ENCODE results near the gene SMTNL1.
A peak's percentile ranks its signal among the peaks of the same experiment; 100 is the strongest.

Gene SMTNL1

DNA sequence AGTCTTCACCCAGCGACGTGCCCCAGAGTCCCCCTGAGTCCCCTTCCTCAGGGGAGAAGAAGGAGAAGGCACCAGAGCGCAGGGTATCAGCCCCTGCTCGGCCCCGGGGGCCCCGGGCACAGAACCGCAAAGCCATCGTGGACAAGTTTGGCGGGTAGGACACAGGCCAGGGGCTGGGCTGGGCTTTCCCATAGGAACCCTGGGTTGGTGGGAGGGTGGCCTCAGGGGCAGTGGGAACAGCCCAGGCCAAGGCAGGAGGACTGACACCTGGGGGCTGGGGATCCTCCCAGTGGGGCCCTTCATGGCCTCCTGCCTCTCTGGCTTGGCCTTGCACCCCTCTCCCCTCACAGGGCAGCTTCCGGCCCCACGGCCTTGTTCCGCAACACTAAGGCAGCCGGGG, 8.5 kb downstream of the SMTNL1 start:
- DNase-seq: no peak

- no peak for DNase-seq
Measured at GRCh38 chr11:57546451-57546850, 9.1 kb downstream of the SMTNL1 start.

- no peak for DNase-seq
Measured at GRCh38 chr11:57546869-57547475, 9.6 kb downstream of the SMTNL1 start.

GRCh38 chr11:57547854-57548377, 10.5 kb downstream of the SMTNL1 start:
- no peak for DNase-seq

DNA sequence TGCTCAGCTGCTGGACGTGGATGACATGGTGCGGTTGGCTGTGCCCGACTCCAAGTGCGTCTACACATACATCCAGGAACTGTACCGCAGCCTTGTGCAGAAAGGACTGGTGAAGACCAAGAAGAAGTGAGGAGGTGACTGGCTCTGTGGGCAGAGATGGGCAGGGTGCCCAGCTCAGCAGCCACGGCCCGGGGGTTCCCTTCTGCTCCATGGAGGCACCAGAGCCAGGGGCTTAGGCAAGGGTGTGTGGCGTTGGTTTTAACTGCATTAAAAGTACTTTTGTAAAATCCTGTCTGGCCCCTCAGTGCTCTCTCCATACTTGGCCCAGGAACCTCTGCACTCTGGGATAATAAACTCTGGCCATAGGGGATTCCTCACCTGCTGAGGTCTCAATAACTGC, 12.6 kb downstream of the SMTNL1 start:
- DNase-seq: no peak

DNA sequence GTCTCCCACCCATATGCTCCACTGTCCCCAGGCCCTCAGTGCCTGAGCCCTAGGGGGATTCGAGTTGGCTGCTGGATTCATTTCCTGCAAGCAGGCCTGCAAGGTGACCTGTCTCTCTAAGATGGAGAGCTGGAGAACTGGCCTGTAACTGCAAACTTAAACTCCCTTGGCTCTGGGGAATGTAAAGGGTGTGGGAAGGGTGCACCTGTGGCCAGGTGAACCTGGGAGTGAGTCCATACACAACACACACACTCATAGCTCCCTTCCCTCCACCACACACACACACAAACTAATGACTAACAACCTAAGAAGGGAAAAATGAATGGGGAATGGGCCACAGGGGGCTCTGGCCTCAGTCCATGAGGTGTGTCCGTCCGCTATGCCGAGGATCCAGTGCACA, 14.5 kb downstream of the SMTNL1 start:
- no peak for DNase-seq

DNA sequence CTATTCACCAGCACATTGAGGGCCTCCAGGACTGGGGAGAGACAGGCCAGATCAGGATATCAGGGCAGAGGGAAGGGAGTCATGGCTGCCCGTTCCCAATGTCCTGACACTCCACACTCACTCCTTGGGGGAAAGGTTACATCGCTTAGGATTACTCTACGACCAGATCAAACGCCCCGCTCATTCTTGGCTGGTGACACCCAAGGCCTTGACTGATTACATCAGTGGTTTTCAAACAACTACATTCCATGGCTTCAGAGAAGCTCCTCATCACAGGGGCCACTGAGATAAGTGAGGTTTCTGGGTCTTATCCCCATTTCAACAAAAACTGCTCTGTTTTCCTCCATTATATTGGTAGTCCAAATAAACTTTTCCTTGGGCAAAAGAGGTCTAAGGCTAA, 15.1 kb downstream of the SMTNL1 start:
- DNase-seq: no peak

DNA sequence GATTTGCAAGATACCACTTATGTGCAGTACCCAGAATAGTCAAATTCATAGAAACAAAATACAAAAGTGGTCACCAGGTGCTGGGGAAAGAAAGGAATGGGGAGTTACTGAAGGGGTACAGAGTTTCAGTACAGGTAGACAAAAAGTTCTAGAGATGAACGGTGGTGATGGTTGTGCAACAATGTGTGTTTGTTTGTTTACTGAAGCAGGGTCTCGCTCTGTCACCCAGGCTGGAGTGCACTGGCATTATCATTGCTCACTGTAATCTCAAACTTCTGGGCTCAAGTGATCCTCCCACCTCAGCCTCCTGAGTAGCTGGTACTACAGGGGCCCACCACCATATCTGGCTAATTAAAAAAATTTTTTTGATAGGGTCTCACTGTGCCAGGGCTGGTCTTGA, 18.0 kb downstream of the SMTNL1 start:
- DNase-seq: no peak

DNA sequence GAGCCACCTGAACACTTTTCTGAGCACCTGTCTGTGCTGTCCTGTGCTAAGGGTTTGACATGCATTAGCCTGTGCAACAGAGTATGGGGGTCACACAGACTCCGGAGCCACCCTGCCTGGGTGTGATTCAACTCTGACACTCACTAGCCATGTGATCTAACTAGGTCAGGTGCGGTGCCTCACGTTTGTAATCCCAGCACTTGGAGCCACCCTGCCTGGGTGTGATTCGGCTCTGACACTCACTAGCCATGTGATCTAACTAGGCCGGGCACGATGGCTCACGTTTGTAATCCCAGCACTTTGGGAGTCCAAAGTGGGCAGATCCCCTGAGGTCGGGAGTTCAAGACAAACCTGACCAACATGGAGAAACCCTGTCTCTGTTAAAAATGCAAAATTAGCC, 18.6 kb downstream of the SMTNL1 start:
- no peak for DNase-seq

GRCh38 chr11:57560146-57560545, 22.8 kb downstream of the SMTNL1 start:
- DNase-seq: no peak

DNA sequence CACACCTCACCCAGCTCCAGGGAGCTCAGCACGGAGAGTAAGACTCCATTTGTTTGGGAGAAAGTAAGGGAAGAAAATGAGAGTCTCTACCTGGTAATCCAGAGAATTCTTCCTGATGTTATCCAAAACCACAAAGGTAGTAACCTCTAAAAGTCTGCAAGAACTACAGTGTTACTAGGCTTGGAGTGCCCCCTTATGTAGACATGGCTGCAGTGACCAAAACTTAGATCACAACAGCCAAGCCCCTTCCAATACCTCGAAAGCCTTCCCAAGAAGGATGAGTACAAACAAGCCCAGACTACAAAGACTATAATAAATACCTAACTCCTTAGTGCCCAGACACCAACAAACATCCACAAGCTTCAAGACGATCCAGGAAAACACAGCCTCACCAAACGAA, 25.2 kb downstream of the SMTNL1 start:
- no peak for DNase-seq

DNA sequence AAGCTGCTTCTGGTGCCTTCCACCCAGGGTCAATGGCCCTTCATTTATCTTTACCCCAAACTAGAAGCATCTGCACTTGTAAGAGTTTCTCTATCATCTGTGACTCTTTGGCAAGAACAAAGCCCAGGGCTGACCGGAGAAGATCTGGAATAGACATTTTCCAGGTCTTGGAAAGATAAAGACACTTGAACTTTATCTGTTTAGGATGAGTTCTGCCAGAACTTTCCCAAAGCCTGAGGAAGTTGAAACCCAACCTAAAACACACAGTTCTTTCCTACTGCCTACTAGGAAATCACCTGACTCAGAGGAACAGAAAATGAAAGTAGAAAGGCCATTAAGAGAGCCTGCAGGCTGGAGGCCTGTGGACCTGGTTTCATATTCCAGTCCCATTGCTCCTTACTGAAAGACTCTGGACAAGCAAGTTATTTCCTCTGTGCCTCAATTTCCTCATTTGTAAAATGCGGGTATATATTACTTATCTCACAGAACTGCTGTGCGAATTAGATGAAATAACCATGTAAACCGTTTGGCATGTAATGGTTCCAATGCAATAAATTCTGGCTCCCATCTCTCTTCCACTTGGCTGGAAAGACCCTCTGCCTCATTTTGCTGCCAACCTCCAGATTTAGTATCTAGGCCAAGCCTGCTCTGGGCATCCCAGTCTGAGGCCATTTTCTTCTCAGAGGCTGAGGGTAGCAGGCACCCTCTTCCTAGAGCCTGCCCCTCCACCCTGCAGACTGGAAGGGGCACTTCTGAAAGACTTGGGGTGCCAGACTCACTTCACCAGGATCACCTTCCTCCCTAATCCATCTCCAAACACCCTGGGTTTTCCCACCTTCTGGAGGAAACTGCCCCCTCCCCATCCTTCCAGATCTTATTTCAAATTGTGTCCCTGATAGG, 28.9 kb downstream of the SMTNL1 start:
- no peak for DNase-seq

DNA sequence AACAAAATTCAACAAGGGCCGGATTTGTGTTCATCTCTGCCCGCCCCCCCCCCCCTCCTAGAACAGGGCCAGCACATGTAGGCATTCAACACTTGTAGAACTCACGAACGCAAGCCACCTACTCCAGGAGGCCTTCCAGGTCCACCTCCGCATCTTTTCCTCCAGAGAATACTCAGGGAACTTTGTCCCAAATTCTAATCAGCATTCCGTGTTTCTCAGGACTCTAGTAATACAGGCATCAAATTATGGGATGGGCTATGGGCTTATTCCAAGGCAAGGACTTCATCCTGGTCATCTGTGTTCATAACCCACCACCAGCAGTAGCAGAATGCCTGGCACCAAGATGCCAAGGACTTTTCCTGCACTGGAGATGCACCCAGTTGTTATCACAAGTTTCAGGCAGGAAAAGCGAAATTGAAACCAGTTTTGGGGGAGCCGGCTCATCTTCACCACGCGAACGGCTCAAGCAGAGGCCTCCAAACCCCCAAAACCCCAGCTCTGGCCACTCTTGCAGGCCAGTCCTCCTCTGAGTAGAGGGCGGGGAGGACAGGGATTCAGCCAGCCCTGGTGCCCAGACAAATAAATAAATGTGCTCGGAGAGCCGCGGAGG, 29.6 kb downstream of the SMTNL1 start:
- no peak for DNase-seq

DNA sequence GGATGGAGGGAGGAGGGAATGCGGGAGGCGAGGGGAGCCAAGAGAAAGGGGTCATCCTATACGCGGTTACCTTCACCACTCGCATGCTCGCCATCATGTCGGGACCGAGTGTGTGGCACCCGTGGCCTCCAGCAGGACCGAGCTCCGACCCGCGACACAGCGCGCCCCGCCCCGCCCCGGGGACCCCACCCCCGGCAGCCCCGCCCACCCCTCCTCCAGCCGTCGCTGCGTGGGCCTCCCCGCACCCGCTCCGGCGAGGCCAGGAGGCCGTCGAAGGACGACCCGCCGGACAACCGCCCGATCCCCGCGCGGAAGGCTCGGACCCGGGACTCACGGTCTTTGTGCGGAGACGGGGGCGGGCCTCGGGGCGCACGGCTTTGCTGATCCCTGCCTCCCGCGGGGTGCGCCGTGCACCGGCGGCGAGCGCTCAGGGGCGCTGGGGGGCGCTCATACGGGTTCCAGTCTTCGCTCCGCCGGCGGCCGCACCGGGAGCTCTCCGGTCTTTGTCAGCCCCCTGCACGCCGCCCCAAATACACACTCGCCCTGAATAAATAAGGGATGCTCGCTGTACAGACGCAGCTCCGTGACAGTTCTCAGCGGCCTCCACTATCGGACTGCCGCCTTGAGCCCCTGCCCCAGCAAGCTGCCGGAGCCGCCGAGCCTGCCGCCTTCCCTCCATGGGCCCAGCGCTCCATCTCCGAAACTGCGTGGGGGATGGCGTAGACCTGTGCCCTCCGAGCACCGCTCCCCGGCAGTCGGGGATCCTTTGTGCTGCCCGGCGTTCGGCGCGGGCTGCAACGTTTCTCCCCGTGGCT, 30.3 kb downstream of the SMTNL1 start, which contains the start of gene UBE2L6:
Gene UBE2L6 (minus strand): TSS at position 158 of the 815 bp plus-strand sequence. CDS start 61 bp downstream, at position 97.
- DNase-seq: peak in 1 of 2 experiments; percentile 31

- peak in 1 of 2 experiments; percentile 36 for DNase-seq
Measured at GRCh38 chr11:57568330-57568766, 31.0 kb downstream of the SMTNL1 start.

- DNase-seq: no peak
Measured at GRCh38 chr11:57571606-57572005, 34.2 kb downstream of the SMTNL1 start.

GRCh38 chr11:57574061-57574460, 36.7 kb downstream of the SMTNL1 start:
- DNase-seq: no peak

DNA sequence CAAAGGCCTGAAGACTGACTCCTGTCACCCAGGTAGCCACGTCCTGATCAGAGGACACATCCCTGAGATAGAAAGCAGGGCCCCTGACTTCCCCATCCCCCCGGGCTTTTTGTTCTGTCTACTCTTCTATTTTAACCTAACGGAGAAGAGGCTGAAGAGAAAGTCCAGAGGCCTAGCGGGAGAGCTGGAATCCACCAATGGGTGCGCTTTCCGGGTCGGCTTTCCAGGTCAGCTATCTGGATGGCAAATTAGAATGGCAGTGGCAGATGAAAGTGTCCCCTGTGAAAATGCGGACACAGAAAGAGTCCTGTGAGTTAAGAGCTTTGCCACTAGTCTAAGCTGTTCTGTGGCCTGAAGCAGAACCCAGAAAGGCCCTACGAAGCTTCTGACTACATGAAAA, 46.9 kb downstream of the SMTNL1 start:
- DNase-seq: no peak

GRCh38 chr11:57585301-57585700, 47.9 kb downstream of the SMTNL1 start:
- no peak for DNase-seq

DNA sequence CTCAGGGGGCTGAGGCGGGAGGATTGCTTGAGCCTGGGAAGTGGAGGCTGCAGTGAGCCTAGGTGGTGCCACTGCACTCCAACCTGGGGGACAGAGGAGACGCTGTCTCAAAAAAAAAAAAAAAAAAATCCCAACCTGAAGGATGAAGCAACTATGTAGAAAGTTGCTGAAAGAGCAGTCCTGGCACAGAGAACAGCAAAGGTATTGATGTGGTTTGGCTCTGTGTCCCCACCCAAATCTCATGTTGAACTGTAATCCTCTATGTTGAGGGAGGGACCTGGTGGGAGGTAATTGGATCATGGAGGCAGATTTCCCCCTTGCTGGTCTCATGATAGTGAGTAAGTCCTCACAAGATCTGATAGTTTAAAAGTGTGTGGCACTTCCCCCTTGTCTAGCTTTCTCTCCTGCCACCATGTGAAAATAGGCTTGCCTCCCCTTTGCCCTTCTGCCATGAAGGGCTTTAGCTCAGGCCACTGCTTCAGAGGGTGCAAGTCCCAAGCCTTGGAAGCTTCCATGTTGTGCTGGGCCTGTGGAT, 49.4 kb downstream of the SMTNL1 start:
- no peak for DNase-seq

DNA sequence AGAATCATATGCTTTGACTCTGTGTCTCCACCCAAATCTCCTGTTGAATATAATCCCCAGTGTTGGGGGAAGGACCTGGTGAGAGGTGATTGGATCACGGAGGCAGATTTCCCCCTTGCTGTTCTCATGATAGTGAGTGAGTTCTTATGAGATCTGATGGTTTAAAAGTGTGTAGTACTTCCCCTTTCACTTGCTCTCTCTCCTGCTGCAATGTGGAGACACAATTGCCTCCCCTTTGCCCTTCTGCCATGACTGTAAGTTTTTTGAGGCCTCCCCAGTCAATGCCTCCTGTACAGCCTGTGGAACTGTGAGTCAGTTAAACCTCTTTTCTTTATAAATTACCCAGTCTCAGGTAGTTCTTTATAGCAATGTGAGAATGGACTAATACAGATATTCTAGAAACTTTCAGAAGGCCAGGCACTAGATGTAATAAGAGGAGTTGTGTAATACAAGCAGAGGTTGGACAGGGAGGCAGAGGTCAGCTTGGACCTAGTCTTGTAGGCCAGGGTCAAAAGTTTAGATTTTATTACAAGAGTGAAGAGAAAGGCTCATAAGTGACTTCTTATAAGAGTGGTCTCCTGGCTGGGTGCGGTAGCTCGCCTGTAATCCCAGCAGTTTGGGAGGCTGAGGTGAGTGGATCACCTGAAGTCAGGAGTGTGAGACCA, 50.8 kb downstream of the SMTNL1 start:
- DNase-seq: no peak

All from NCI-H187 (cell line).